Stromal cell of bone marrow (primary cell): ENCODE measurements around the gene TMEM132A.

ENCODE experiments used
- DNase-seq: peaks from one replicate; pipeline ENCODE4 v3.0.0-alpha.2; 2012; ENCODE audit warnings: low read depth

Gene TMEM132A

GRCh38 chr11:60923326-60923725 lies 934 bp upstream of the TMEM132A start:
- DNase-seq, result no peak

- no peak for DNase-seq
Observed at GRCh38 chr11:60923800-60924109, 505 bp upstream of the TMEM132A start.

- DNase-seq, result no peak
Observed at GRCh38 chr11:60924906-60925853, 920 bp downstream of the TMEM132A start.

- DNase-seq, result no peak
Observed at GRCh38 chr11:60925868-60926267, 1.6 kb downstream of the TMEM132A start.

GRCh38 chr11:60926500-60926899 lies 2.2 kb downstream of the TMEM132A start:
- DNase-seq, result no peak

GRCh38 chr11:60927061-60927592 lies 2.9 kb downstream of the TMEM132A start:
- DNase-seq, result no peak

- no peak for DNase-seq
Observed at GRCh38 chr11:60927600-60927999, 3.3 kb downstream of the TMEM132A start.

- no peak for DNase-seq
Observed at GRCh38 chr11:60928563-60929001, 4.3 kb downstream of the TMEM132A start.

- no peak for DNase-seq
Observed at GRCh38 chr11:60929764-60930163, 5.5 kb downstream of the TMEM132A start.

GRCh38 chr11:60930394-60930793 lies 6.1 kb downstream of the TMEM132A start:
- DNase-seq, result no peak

GRCh38 chr11:60931917-60932316 lies 7.7 kb downstream of the TMEM132A start:
- DNase-seq, result no peak

- DNase-seq, result no peak
Observed at GRCh38 chr11:60932605-60933356, 8.5 kb downstream of the TMEM132A start.

GRCh38 chr11:60933416-60934123 lies 9.3 kb downstream of the TMEM132A start:
- DNase-seq, result no peak

GRCh38 chr11:60934124-60934789 lies 10.0 kb downstream of the TMEM132A start:
- DNase-seq, result no peak

GRCh38 chr11:60934790-60935605 lies 10.7 kb downstream of the TMEM132A start:
- no peak for DNase-seq

GRCh38 chr11:60935676-60936442 lies 11.6 kb downstream of the TMEM132A start:
- DNase-seq, result no peak

GRCh38 chr11:60936467-60937143 lies 12.3 kb downstream of the TMEM132A start:
- DNase-seq, result no peak

- DNase-seq, result no peak
Observed at GRCh38 chr11:60937144-60937527, 12.9 kb downstream of the TMEM132A start.

GRCh38 chr11:60937811-60938210 lies 13.6 kb downstream of the TMEM132A start:
- no peak for DNase-seq

GRCh38 chr11:60938500-60938899 lies 14.2 kb downstream of the TMEM132A start:
- DNase-seq, result no peak
